H1 (cell line): ENCODE measurements around the gene FCGR2B. TPM values are rescaled to one million over a fixed set of nuclear protein-coding genes. Genes with fewer than 3 reads are reported as not detected.

Experiments
- CTCF ChIA-PET: fragments of 300-600 bp; sonication (Branson Sonifier 250); formaldehyde crosslinking; loops from one replicate; lab custom pipeline; 2021; ENCODE audit not compliant: partially characterized antibody; lab: Charles Lee
- POLR2A ChIA-PET: fragments of 300-600 bp; sonication (Branson Sonifier 250); formaldehyde crosslinking; loops from one replicate; lab custom pipeline; 2021; ENCODE audit warnings: inconsistent platforms; ENCODE audit not compliant: partially characterized antibody; lab: Charles Lee
- DNase-seq, 2 experiments: peaks; one replicate each; pipeline versions ENCODE4 v3.0.0 to v3.0.0-alpha.2; 2010 to 2022; ENCODE audit warnings: low spot score in 2 of 2, low read depth in 1 of 2, mixed read lengths in 1 of 2
- FAIRE-seq: peaks from 2 replicates; lab custom pipeline; 2011; peaks lifted over from hg19 to GRCh38; lab: Jason Lieb, UNC
- H2AFZ ChIP-seq: 2 replicates; pipeline ENCODE4 v1.8.1; 2012; ENCODE audit warnings: low read length, inconsistent platforms
- H2AK5ac ChIP-seq: 2 replicates; pipeline ENCODE4 v1.6.1; 2013; ENCODE audit warnings: low read depth, low read length
- H2BK120ac ChIP-seq: replicated peaks from 2 replicates; pipeline ENCODE3; 2013; ENCODE audit warnings: low read depth, low read length, inconsistent platforms
- H2BK12ac ChIP-seq: 2 replicates; pipeline ENCODE4 v1.6.1; 2013; ENCODE audit warnings: low read depth, low read length
- H2BK15ac ChIP-seq: 2 replicates; pipeline ENCODE4 v1.6.1; 2013; ENCODE audit warnings: low read length
- H2BK20ac ChIP-seq: 2 replicates; pipeline ENCODE4 v1.6.1; 2013; ENCODE audit warnings: low read length
- H2BK5ac ChIP-seq: 2 replicates; pipeline ENCODE4 v1.6.1; 2013; ENCODE audit warnings: low read depth, low read length
- H3K14ac ChIP-seq: 2 replicates; pipeline ENCODE4 v1.6.1; 2013; ENCODE audit warnings: inconsistent platforms; ENCODE audit not compliant: insufficient read length
- H3K18ac ChIP-seq: 2 replicates; pipeline ENCODE4 v1.6.1; 2013; ENCODE audit warnings: low read length; ENCODE audit errors: extremely low read depth
- H3K23ac ChIP-seq: 2 replicates; pipeline ENCODE4 v1.6.1; 2013; ENCODE audit warnings: inconsistent platforms; ENCODE audit not compliant: insufficient read length
- H3K23me2 ChIP-seq: 2 replicates; pipeline ENCODE4 v1.6.1; 2013; ENCODE audit warnings: low read depth, low read length
- H3K27ac ChIP-seq: 2 replicates; pipeline ENCODE4 v1.6.1; 2011; ENCODE audit warnings: low read depth, low read length, inconsistent platforms
- H3K27me3 ChIP-seq, 4 experiments: replicated peaks in 1 of 4; 1 replicate in 1 of 4; 2 replicates in 3 of 4; pipeline versions ENCODE4 v1.6.1 to v1.8.1; 2011 to 2013; ENCODE audit warnings: low read length in 3 of 4, mild to moderate bottlenecking in 3 of 4, inconsistent platforms in 2 of 4, mixed read lengths in 2 of 4, moderate library complexity in 1 of 4; ENCODE audit not compliant: control insufficient read depth in 3 of 4, insufficient read depth in 3 of 4; ENCODE audit errors: extremely low read depth in 1 of 4
- H3K36me3 ChIP-seq, 4 experiments: 2 replicates each; pipeline versions ENCODE4 v1.6.1 to v1.8.1; 2011 to 2013; ENCODE audit warnings: mild to moderate bottlenecking in 4 of 4, low read length in 3 of 4, moderate library complexity in 2 of 4, control low read depth in 1 of 4, inconsistent platforms in 1 of 4; ENCODE audit not compliant: insufficient read depth in 4 of 4, control insufficient read depth in 2 of 4
- H3K4ac ChIP-seq: replicated peaks from 2 replicates; pipeline ENCODE3; 2013; ENCODE audit warnings: low read length, low read depth, mixed read lengths, inconsistent platforms; ENCODE audit not compliant: insufficient read length
- H3K4me1 ChIP-seq, 4 experiments: replicated peaks in 1 of 4; 1 replicate in 1 of 4; 2 replicates in 3 of 4; pipeline versions ENCODE4 v1.6.1 to v1.8.1; 2011 to 2013; ENCODE audit warnings: low read length in 3 of 4, inconsistent platforms in 2 of 4, mixed read lengths in 1 of 4; ENCODE audit not compliant: insufficient read depth in 4 of 4, control insufficient read depth in 3 of 4
- H3K4me2 ChIP-seq, 2 experiments: 2 replicates each; pipeline versions ENCODE4 v1.6.1 to v1.8.1; 2011 to 2013; ENCODE audit warnings: low read depth in 2 of 2, low read length in 2 of 2, control low read depth in 1 of 2, inconsistent platforms in 1 of 2, mild to moderate bottlenecking in 1 of 2; ENCODE audit not compliant: insufficient read depth in 1 of 2
- H3K4me3 ChIP-seq, 4 experiments: fragments of 200-600, 300-600 bp in 1 of 4; sonication (generic), shearing (Covaris generic), sonication (Bioruptor Twin) in 1 of 4; 2 replicates each; pipeline versions ENCODE4 v1.5.1 to v1.8.1; 2011 to 2016; ENCODE audit warnings: low read length in 4 of 4, low read depth in 3 of 4, control low read depth in 2 of 4, inconsistent platforms in 2 of 4, mild to moderate bottlenecking in 2 of 4, mixed read lengths in 1 of 4, moderate library complexity in 1 of 4; ENCODE audit not compliant: insufficient read depth in 2 of 4; ENCODE audit errors: extremely low read depth in 1 of 4
- H3K56ac ChIP-seq: replicated peaks from 2 replicates; pipeline ENCODE3; 2013; ENCODE audit warnings: low read depth, mild to moderate bottlenecking, mixed read lengths, low read length, inconsistent platforms; ENCODE audit not compliant: insufficient read length
- H3K79me1 ChIP-seq: 2 replicates; pipeline ENCODE4 v1.6.1; 2013; ENCODE audit warnings: low read depth, low read length, control low read depth
- H3K79me2 ChIP-seq, 2 experiments: 2 replicates each; pipeline versions ENCODE4 v1.6.1 to v1.8.1; 2012 to 2013; ENCODE audit warnings: low read length in 2 of 2, mild to moderate bottlenecking in 2 of 2, inconsistent platforms in 1 of 2; ENCODE audit not compliant: insufficient read depth in 2 of 2, control insufficient read depth in 1 of 2
- H3K9ac ChIP-seq, 4 experiments: replicated peaks in 1 of 4; 1 replicate in 1 of 4; 2 replicates in 3 of 4; pipeline versions ENCODE4 v1.6.1 to v1.8.1; 2011 to 2013; ENCODE audit warnings: low read depth in 3 of 4, low read length in 3 of 4, control low read depth in 2 of 4, mild to moderate bottlenecking in 2 of 4, moderate library complexity in 2 of 4, inconsistent platforms in 1 of 4; ENCODE audit errors: extremely low read depth in 1 of 4
- H3K9me3 ChIP-seq, 2 experiments: 2 replicates each; pipeline versions ENCODE4 v1.6.1 to v1.8.1; 2012 to 2013; ENCODE audit warnings: mild to moderate bottlenecking in 2 of 2, moderate library complexity in 2 of 2, control low read depth in 1 of 2, inconsistent platforms in 1 of 2, low read depth in 1 of 2, low read length in 1 of 2, mixed read lengths in 1 of 2; ENCODE audit not compliant: insufficient read depth in 2 of 2
- H4K20me1 ChIP-seq, 2 experiments: replicated peaks in 1 of 2; 2 replicates each; pipeline versions ENCODE3 to v1.8.1; 2011 to 2013; ENCODE audit warnings: inconsistent platforms in 2 of 2, low read length in 2 of 2, mild to moderate bottlenecking in 1 of 2; ENCODE audit not compliant: insufficient read depth in 2 of 2, control insufficient read depth in 1 of 2
- H4K5ac ChIP-seq: 2 replicates; pipeline ENCODE4 v1.6.1; 2013; ENCODE audit warnings: low read length, low read depth, mixed read lengths, inconsistent platforms; ENCODE audit not compliant: insufficient read length
- H4K8ac ChIP-seq: 2 replicates; pipeline ENCODE4 v1.8.0; 2013; ENCODE audit warnings: mild to moderate bottlenecking, moderate library complexity, low read length, inconsistent platforms; ENCODE audit not compliant: insufficient read depth; ENCODE audit errors: extremely low read depth
- H4K91ac ChIP-seq: replicated peaks from 2 replicates; pipeline ENCODE3; 2013; ENCODE audit warnings: low read length, mixed read lengths, inconsistent platforms; ENCODE audit not compliant: insufficient read length
- CBX5 ChIP-seq: fragments of 300-800, 300-1000 bp; sonication (generic); IDR thresholded peaks from 2 replicates; pipeline ENCODE4 v1.7.1; 2016; ENCODE audit warnings: antibody characterized with exemption, low read length, low read depth
- JUN ChIP-seq: IDR thresholded peaks from 2 replicates; pipeline ENCODE4 v1.6.1; 2011; ENCODE audit warnings: low read depth, mild to moderate bottlenecking, improper control_type of control experiment, low read length
- KDM4A ChIP-seq: IDR thresholded peaks from one replicate; pipeline ENCODE4 v1.7.1; 2012; ENCODE audit warnings: low read depth, mild to moderate bottlenecking, moderate library complexity, low read length, inconsistent platforms; ENCODE audit not compliant: severe bottlenecking
- POLR2AphosphoS5 ChIP-seq: IDR thresholded peaks from 2 replicates; pipeline ENCODE4 v1.6.1; 2011; ENCODE audit warnings: low read depth, low read length
- SIX5 ChIP-seq: IDR thresholded peaks from 2 replicates; pipeline ENCODE4 v1.6.1; 2011; ENCODE audit warnings: mild to moderate bottlenecking, low read depth, low read length
- WGBS, 2 experiments: shearing (Covaris generic) in 1 of 2; methylation state at CpG; one replicate each; pipeline versions ENCODE4 v1.1.6 to v1.1.7; 2013 to 2015; ENCODE audit warnings: low lambda C conversion rate in 2 of 2, mixed read lengths in 2 of 2, inconsistent platforms in 1 of 2, low coverage in 1 of 2, missing lambda C conversion rate in 1 of 2; ENCODE audit not compliant: insufficient replicate concordance in 2 of 2, insufficient coverage in 1 of 2, insufficient read length in 1 of 2; ENCODE audit errors: extremely low coverage in 1 of 2, missing lambda C conversion rate in 1 of 2; 5-methylcytosine and 5-hydroxymethylcytosine counted together
- polyA plus RNA-seq, 7 experiments: library from polyadenylated mRNA; depleted of rRNA in 3 of 7; stranded (reverse) in 5 of 7; unstranded in 2 of 7; fragments of >200 nt in 5 of 7; fragments of 200-250 nt in 2 of 7; gene quantifications; 1 replicate in 5 of 7; 2 replicates in 1 of 7; 4 replicates in 1 of 7; pipeline versions ENCODE4 v1.2.1 to v1.2.3, GENCODE V29; 2011 to 2013; ENCODE audit warnings: missing spikeins in 2 of 7, mixed read lengths in 2 of 7
- total RNA-seq: library from RNA; stranded (reverse); fragmentation: NEBNext Ultra II Directional; extraction: Animal tissue kit (Norgen Biotek cat#: 25700); gene quantifications from 2 replicates; pipeline ENCODE4 v1.2.1, GENCODE V29; 2021

The FCGR2B gene
- total and polyA plus RNA-seq, 2 of the 8 experiments (the other 6 are each of a cell fraction or from before 2014, with no cell fraction given), result 0.05 TPM; not detected in 1

DNA sequence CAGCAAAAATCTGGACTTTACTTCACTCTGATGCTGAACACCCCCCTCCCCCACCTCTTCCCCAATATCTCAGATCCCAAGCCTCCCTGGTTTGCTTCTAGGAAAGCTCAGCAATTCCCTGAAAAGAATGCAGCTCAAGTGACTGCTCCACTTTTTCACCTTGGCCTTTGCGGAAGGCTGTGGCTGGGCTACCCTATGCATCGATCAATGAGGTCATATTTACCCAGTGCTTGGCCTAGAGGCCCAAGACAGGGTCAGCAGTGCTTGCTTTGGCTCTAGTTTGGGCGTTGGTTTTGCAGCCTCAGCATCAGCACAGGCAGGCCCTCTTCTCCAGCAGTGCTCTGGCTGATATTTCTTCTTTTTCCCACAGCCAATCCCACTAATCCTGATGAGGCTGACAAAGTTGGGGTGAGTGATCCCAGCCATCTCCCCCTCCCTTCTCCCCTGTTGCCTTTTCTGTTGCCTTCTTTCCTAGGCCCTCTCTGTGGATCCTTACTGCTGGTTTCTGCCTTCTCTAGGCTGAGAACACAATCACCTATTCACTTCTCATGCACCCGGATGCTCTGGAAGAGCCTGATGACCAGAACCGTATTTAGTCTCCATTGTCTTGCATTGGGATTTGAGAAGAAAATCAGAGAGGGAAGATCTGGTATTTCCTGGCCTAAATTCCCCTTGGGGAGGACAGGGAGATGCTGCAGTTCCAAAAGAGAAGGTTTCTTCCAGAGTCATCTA lies 14.2 kb downstream of the FCGR2B start:
- no peak overlapping the region for H4K8ac ChIP-seq
- no peak overlapping the region for H3K14ac ChIP-seq
- no peak overlapping the region for H3K4me3 ChIP-seq
- H4K5ac ChIP-seq, result no peak overlapping the region
- H3K36me3 ChIP-seq, result no peaks in the 10 kb centered on the region
- no peak for DNase-seq
- no peaks in the 10 kb centered on the region for H4K20me1 ChIP-seq
- no peak overlapping the region for H3K4ac ChIP-seq
- H3K9ac ChIP-seq, result no peak overlapping the region
- CTCF ChIA-PET, result no interaction called here
- no peaks in the 10 kb centered on the region for H3K23me2 ChIP-seq
- no peaks in the 10 kb centered on the region for H3K27me3 ChIP-seq
- no peak overlapping the region for H2BK5ac ChIP-seq
- H3K9me3 ChIP-seq, result no peaks in the 10 kb centered on the region
- H2BK15ac ChIP-seq, result no peak overlapping the region
- peak overlapping the region; percentile 64 for H2AFZ ChIP-seq
- TF ChIP-seq POLR2AphosphoS5 (no peak), JUN (no peak), KDM4A (no peak), SIX5 (no peak), CBX5 (no peak)
- no peak for FAIRE-seq
- H3K27ac ChIP-seq, result no peak overlapping the region
- H3K4me1 ChIP-seq, result no peaks in the 10 kb centered on the region; a peak in 1 of 7 replicates
- no peak overlapping the region for H3K56ac ChIP-seq
- WGBS, 2 experiments, result 79% methylated on average over 5 of the region's 5 CpGs; no CpG with 5 or more reads in 1 of the 2 experiments
- no peaks in the 10 kb centered on the region for H3K79me2 ChIP-seq
- POLR2A ChIA-PET, result no interaction called here
- H2BK120ac ChIP-seq, result no peak overlapping the region
- H3K79me1 ChIP-seq, result no peaks in the 10 kb centered on the region
- no peak overlapping the region for H4K91ac ChIP-seq
- no peak overlapping the region for H3K4me2 ChIP-seq
- no peak overlapping the region for H3K18ac ChIP-seq
- H2BK12ac ChIP-seq, result no peak overlapping the region
- no peak overlapping the region for H2BK20ac ChIP-seq
- no peak overlapping the region for H2AK5ac ChIP-seq
- no peak overlapping the region for H3K23ac ChIP-seq
